GM19324 (cell line): ENCODE results near the gene SCTR.

ENCODE experiments used
- ATAC-seq: cut with Tn5 transposase; IDR thresholded peaks from one replicate; pipeline ENCODE4 v1.9.1; 2021; ENCODE audit warnings: mild to moderate bottlenecking, moderate library complexity; ENCODE audit not compliant: unreplicated experiment, low FRiP score

The SCTR gene

DNA sequence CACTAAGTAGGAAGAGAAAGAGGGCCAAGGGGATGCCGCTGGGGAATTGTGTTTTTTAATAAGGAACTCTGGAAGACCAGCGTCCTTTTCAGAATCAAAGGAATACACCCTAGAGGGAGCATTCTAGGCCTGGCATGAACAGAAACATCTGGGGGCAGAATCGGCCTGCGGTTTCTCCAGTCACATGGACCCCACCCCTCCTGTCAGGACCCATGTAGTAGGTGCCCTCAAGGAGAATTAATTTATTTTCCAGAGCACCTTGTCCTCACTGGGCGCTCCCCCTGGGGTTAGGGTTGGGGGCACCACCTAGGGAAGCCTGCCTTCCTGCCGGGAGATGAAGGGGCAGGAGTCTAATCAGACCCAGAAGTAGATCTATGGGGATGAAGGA lies 48.4 kb downstream of the SCTR start:
- no peak for ATAC-seq

DNA sequence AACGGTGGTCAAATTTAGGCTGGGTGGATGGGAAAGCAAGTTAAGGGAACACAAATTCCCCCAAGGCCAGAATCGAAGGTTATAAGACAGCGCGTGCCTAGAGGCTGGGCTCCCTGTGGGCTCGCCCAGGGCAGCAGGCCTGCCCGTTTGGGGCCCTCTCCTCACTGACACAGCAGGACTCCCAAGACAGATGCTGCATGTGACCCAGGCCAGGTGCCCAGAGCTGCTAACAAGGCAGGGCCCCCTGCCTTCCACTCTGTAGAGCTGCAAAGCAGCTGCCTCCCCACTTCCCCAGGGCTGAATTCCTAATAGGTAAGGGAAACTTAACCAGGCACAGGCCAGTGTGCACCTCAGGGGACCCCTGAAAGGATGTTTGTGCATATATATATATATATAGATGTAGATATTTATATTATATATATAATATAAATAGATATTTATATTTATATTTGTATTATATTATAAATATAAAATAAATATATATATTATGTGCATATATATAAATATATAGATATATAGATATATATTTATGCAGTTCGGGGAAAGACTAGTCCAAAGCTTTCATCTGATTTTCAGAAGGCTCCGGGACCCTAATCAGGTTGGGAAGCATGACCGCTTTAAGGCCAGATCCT lies 48.9 kb downstream of the SCTR start:
- ATAC-seq, result no peak

DNA sequence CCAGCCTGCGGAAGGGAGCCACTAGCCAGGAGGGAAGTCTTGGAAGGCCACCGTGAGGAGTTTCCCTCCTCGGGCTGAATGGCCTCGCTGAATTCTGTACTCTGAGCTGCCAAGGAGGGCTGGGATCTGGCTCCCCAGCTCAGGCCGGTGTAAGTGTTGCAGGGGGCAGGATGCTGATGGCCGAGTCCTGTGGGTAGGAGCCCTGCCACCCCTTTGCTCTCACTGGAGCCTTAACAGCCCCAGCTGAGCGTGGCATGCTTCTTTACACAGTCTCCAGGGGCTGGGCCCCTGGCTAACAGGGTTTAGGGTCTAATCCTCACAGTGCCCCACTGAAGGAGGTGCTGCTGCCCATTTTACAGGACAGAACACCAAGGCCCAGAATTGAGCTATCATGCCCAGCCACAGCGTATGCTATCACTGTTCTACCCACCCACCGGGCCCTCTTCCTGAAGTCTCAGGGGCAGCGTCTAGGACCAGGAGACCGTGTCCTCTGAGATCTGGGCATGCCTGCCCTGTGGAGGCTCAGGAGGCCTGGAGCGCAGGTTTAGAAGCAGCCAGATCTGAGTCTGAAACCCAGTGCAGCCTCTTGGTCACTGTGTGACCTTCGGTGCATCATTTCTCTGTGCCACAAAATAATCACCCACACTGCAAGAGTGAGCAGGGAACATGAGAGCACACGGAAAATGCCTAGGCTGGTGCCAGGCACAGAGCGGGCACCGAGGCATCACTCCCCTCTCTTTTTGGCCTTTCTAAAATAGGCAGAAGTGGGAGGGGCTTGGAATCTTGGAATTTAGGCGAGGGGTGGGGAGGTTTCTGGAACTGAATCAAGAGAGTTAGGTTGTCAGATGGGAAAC lies 49.7 kb downstream of the SCTR start:
- ATAC-seq, result no peak

- no peak for ATAC-seq
Measured at GRCh38 chr2:119473621-119474370, 50.5 kb downstream of the SCTR start.

GRCh38 chr2:119472749-119473148 lies 51.5 kb downstream of the SCTR start:
- ATAC-seq, result no peak

- ATAC-seq, result no peak
Measured at GRCh38 chr2:119469661-119470297, 54.5 kb downstream of the SCTR start.

DNA sequence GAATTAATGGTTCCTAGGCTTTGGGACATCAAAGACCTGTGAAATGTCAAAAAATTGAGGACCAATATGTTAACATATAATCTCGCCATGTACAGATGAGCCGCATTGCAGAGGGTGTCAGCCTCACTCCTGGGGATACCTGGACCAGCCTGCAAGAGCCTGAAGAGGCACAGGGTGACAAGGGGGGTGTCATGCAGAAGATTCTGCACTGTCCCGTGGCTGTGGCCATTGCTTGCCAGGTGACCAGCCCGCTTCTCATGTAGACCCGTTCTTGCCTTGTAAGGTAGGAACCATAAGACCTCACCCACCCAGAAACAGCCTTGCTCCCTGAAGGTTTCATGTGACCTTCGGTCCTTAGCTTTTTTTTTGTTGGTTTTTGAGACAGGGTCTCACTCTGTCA lies 55.2 kb downstream of the SCTR start:
- ATAC-seq, result no peak

DNA sequence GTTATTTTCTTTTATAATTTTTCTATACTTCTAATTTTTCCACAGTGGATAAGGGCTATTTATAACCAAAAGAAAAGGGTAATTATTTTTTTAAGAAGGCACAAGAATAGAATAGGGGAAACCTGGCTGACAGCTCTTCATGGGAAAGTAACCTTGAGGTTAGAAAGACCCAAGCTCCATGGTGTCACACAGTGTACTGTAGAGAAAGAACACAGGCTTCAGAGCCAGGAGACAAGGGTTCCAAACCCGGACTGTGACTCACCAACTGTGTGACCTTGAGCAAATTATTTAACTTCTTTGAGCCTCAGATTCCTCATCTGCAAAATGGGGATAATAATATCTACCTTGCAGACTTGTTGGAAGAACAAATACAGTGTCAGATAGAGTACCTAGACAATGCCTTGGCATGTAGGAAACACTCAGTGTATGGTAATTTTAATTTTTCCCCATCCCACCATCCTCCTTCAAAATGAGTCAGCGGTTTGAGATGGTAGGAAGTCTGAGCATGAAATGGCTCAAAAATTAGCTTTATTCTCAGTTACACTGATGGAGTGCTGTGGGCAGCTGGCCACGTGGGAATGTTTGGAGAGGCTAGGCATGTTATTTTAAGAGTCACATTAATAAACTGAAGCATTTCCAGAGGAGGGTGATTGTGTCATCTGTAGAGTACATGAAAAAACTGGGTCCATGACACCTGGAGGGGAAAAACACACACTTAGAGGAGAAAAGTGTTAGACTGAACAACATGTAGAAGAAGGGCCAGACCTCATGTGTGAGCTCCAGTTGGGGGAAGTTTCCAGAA lies 55.9 kb downstream of the SCTR start:
- no peak for ATAC-seq

DNA sequence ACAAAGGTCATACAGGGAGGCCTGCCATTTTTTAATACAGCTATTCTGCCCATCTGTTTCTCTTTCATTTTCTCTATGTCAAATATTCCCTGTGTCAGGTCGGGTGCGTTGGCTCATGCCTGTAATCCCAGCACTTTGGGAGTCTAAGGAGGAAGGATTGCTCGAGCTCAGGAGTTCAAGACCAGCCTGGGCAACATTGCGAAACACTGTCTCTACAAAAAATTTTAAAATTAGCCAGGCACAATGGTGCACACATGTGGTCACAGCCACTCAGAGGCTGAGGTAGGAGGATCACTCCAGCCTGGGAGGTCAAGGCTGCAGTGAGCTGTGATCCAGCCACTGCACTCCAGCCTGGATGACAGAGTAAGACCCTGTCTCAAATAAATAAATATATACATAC lies 57.9 kb downstream of the SCTR start:
- ATAC-seq, result no peak

DNA sequence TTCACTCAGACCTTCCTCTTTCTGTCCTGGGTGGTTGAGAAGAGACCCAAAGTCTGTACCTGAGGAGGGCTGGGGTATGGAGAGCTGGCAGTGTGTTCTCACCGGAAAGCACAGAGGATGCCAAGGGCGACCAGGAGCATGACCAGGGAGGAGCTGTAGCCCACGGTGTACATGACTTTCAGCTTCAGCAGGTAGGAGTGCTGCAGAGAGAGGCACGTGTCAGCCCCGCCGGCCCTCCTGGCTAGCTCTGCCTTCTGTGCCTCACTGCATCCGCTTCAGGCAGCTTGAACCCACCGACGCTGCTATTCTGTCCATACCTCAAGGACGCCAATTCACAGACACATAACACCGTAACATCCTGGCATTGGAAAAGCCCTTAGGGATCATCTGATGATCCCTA lies 58.6 kb downstream of the SCTR start:
- ATAC-seq, result no peak

GRCh38 chr2:119464981-119465380 lies 59.3 kb downstream of the SCTR start:
- no peak for ATAC-seq

DNA sequence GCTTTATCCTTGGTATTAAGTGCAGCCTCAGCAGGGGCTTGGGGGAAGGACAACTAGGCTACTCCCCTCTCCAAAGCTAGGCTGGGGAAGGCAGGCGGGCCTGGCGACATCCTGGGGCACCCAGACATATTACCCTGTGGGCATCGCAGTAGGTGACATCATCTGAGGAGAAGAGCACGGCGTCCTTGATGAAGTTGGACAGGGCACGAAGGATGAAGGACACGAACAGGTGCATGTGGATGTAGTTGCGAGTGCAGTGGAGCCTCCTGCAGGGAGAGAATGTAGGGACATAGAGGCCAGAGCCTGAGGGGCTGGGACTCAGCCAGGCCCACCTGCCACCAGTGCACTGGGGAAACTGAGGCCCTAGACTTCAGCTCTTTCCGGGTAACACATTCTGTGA lies 60.3 kb downstream of the SCTR start:
- no peak for ATAC-seq

GRCh38 chr2:119463136-119463535 lies 61.1 kb downstream of the SCTR start:
- no peak for ATAC-seq

DNA sequence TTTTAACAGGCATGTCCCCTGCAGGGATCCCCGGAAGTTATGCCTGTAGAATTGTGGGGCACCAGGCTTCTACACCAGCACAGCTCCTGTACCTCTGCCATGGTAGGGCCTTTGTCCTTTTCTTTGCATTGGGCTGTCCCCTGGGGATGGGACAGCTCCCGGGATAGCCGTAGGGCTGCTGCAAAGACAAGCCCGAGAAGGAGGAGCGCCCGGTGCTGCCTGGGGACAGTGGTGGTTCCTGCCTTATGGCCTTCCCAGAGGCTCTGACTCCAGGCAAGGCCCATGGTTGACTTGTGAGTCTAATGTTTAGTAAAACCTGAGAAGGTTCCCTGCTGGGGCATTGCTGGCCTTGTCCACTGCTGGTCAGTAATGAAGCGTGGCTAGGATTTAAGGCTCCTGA lies 61.7 kb downstream of the SCTR start:
- ATAC-seq, result no peak

DNA sequence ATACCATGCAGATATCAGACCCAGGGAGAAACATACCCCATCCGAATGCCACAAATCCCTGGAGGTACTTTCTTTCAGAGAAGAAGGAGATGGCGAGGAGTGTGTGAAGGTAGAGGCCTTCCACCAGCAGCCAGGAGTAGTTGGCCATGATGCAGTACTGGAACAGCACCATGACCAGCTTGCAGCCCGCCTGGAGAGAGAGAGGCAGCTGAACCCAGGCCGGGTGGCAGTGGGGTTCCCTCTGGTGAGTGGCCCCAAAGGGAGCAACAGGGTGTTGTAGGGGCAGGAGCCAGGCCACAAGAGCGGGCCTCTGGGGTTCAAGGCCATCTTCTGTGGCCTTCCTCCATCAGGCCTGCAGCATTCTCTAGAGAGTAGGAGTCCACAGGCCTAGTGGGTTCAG lies 62.5 kb downstream of the SCTR start:
- ATAC-seq, result no peak

DNA sequence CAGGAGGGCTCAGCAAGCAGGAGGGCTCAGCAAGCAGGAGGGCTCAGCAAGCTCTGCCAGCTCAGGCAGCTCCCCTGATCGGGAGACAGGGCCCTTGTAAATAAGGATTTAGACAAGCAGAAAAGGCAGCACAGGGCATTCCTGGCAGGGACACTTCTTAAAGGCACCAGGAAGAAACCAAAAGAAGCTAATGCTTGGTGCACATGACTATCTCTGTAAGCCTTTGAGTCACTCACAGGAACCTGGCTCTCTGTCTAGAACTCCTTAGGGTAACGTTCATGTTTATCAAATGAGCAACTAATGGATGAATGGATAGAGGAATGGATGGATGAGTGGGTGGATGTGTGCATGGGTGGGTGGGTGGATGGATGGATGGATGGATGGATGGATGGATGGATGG lies 64.2 kb downstream of the SCTR start:
- no peak for ATAC-seq

GRCh38 chr2:119455066-119455718 lies 69.1 kb downstream of the SCTR start:
- ATAC-seq, result no peak

- no peak for ATAC-seq
Measured at GRCh38 chr2:119453972-119454593, 70.2 kb downstream of the SCTR start.

- no peak for ATAC-seq
Measured at GRCh38 chr2:119451336-119452050, 72.8 kb downstream of the SCTR start.
